GM19328 (cell line): ENCODE data around the gene FXR2.

Experiments
- ATAC-seq: cut with Tn5 transposase; IDR thresholded peaks from one replicate; pipeline ENCODE4 v1.9.1; 2021; ENCODE audit warnings: mild to moderate bottlenecking, moderate library complexity; ENCODE audit not compliant: unreplicated experiment

FXR2 gene

DNA sequence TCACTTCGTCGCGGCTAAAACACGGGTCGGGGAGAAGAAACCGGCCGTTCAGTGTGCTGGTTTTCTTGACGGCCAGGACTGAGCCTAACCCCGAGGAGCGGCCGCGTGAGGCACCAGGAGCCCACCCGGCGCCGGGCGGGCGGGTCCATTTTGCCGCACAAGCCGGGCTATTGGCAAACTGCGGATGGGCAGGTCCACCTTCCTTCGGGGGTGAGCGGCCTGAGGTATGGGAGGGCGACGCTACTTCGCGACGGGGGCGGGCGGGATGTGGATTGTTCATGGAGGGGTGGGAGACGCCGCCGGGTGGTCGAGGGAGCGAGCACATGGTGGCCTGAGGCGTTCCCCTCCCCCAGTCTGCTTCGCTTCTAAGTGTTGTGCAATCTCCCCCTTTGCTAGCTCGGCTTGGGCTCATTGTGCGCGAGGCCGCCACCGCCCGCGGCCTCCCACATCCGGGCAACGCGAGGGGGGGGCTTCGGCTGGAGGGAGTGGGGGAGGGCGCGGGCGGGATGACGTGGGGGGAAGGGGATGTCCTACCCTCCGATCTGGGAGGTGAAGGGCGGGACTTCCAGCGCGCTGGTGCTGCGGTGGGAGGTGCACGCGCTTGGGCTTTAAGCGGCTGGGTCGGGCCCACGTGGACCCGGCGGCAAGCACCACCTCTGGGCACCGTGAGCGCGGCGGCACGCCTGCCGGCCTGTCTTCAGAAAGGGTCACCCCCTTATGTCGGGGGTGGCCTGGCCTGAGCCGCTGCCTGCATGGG, 41.2 kb downstream of the FXR2 start:
- no peak for ATAC-seq

DNA sequence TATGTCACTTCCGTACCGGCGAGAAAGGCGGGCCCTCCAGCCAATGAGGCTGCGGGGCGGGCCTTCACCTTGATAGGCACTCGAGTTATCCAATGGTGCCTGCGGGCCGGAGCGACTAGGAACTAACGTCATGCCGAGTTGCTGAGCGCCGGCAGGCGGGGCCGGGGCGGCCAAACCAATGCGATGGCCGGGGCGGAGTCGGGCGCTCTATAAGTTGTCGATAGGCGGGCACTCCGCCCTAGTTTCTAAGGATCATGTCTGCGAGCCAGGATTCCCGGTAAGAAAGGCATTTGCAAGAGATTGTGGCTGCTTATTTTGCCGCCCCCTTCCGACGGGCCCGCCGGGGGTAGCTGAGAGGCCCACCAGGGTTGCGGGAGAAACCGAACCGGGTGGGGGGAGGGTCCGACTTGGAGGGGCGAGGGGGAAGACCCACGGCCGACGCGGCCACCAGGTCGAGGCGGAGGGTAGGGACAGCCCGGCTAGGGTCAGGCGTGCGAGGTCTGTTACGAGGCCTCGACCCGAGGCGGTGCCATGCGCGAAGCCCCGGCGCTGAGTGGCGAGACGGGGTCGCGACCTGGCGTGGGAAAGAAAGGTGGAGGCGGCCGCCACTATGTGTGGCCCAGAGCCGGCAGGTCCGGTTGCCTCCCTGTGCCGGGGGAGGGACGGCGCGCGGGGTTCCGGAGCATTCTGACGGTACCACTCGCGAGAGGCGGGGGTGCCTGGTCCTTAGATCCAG, 41.9 kb downstream of the FXR2 start:
- peak; percentile 89 for ATAC-seq

DNA sequence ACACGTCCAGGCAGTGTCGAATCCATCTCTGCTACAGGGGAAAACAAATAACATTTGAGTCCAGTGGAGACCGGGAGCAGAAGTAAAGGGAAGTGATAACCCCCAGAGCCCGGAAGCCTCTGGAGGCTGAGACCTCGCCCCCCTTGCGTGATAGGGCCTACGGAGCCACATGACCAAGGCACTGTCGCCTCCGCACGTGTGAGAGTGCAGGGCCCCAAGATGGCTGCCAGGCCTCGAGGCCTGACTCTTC, 42.4 kb downstream of the FXR2 start:
- ATAC-seq = no peak

DNA sequence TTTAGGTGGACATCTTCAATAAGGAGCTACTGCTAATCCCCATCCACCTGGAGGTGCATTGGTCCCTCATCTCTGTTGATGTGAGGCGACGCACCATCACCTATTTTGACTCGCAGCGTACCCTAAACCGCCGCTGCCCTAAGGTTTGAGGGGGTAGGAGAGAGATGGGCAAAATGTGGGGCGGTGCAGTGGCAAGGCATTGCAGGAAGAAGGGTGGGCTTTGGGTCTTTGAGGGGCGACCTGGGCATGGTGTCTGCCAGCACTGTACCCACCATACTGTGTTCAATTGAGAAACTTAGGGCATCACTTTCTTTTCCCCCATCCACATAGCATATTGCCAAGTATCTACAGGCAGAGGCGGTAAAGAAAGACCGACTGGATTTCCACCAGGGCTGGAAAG, 44.3 kb downstream of the FXR2 start:
- no peak for ATAC-seq

DNA sequence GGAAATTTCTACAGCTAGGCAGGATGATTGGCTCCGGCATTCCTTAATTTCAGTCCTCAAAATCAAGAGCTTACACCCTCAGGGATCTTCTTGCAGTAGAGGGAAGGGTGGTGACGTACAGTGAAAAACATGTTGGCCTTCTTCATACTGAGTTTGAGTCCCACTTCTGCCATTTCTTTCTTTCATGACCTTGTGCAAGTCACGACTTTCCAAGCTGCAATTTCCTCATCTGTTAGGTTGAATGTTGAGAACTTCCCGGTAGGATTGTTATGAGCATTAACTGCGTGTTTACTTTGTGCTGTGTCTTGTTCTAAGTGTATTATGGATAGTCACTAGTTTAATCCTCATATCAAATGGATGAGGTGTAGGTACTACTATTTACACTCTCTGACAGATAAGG, 45.1 kb downstream of the FXR2 start:
- no peak for ATAC-seq

DNA sequence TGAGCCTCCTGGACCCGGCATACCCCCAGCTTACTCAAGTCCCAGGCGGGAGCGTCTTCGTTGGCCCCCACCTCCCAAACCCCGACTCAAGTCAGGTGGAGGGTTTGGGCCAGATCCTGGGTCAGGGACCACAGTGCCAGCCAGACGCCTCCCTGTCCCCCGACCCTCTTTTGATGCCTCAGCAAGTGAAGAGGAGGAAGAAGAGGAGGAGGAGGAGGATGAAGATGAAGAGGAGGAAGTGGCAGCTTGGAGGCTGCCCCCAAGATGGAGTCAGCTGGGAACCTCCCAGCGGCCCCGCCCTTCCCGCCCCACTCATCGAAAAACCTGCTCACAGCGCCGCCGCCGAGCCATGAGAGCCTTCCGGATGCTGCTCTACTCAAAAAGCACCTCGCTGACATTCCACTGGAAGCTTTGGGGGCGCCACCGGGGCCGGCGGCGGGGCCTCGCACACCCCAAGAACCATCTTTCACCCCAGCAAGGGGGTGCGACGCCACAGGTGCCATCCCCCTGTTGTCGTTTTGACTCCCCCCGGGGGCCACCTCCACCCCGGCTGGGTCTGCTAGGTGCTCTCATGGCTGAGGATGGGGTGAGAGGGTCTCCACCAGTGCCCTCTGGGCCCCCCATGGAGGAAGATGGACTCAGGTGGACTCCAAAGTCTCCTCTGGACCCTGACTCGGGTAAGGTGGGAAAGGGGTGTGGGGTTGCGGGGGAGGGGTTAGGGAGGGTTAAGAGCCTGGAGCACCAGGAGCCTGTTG, 51.4 kb downstream of the FXR2 start:
- no peak for ATAC-seq

DNA sequence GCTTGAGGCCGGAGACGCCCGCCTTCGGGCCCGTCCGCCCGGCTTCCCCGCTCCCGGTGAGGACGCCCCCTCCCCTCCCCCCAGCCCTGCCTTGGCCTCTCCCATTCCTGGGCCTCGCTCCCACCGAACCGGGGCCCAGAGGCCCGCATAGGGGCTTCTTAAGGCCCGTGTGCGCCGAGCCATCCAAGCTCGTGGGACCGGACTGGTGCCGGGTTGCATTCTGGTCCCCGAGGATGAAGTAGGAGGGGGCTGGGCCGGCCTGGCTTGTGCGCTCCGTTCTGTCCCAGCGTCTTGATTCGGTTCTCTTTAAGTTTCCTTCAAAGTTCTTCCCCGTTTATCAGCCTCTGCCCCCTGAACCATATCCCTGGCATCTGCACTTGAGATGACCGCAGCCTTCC, 52.5 kb downstream of the FXR2 start:
- ATAC-seq = no peak

DNA sequence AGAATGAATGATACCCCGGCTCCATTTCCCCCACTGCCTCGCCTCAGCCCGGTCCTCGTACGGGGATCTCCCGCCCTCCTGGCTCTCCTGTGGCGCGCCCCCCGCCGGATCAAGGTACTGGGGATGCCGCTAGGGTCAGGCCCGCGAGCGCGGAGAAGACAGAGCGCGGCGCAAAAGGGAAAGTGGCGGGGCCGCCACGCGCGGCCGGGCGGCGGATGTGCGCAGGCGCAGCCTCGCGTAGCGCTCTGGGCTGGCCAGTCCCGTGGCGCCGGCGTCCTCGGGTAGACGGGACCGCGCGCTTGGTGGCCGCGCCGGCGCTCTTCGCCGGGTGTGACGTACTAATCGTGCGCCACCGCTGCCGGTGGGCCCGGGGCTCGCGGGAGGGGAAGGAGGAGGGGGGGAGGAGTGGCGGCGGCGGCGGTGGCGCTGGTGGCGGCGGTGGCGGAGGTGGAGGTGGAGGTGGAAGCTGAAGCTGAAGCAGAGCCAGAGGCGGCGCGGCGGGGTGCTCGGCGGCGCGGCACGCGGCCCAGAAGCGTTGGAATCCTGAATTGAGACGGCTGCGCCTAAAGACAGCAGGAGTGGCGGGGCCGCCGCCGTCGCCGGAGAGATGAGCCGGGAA, 53.0 kb downstream of the FXR2 start, which contains the start of gene SENP3:
Gene SENP3, plus strand, starts transcription at position 331 of the 619 bp plus-strand sequence. CDS start 1,158 bp downstream, outside the sequence.
- peak; percentile 70 for ATAC-seq

DNA sequence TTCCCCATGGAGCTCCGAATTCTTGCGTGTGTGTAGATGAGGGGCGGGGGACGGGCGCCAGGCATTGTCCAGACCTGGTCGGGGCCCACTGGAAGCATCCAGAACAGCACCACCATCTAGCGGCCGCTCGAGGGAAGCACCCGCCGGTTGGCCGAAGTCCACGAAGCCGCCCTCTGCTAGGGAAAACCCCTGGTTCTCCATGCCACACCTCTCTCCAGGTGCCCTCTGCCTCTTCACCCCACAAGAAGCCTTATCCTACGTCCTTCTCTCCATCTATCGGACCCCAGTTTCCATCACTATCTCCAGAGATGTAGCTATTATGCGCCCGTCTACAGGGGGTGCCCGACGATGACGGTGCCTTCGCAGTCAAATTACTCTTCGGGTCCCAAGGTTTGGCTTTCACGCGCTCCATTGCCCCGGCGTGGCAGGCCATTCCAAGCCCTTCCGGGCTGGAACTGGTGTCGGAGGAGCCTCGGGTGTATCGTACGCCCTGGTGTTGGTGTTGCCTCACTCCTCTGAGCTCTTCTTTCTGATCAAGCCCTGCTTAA, 53.6 kb downstream of the FXR2 start:
- ATAC-seq = no peak

DNA sequence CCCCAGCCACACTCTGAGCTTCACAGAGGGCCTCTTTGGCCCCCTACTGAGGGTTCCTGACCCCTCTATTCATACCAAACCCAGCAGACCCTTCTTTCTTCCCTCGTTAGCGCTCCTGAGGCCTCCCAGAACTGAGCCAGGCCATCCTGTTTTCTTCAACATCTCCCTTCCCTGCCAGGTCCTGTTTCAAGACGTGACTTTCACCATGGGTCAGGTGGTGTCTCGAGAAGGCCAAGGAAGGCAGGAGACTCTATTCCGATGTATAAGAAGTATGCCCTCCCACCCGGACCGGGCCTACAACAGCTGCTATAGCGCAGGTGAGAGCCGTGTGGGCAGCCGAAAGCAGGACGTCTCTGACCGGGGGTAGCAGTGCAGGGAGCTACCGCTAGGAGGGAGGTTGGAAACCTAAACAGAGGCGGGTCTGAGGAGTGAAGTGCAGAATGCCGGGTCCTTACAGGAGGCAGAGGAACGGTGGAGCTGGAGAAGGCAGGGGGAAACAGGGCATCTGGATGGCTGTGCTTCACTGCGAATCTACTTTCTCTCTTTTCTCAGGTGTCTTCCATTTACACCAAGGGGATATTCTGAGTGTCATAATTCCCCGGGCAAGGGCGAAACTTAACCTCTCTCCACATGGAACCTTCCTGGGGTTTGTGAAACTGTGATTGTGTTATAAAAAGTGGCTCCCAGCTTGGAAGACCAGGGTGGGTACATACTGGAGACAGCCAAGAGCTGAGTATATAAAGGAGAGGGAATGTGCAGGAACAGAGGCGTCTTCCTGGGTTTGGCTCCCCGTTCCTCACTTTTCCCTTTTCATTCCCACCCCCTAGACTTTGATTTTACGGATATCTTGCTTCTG, 54.3 kb downstream of the FXR2 start:
- ATAC-seq = no peak

DNA sequence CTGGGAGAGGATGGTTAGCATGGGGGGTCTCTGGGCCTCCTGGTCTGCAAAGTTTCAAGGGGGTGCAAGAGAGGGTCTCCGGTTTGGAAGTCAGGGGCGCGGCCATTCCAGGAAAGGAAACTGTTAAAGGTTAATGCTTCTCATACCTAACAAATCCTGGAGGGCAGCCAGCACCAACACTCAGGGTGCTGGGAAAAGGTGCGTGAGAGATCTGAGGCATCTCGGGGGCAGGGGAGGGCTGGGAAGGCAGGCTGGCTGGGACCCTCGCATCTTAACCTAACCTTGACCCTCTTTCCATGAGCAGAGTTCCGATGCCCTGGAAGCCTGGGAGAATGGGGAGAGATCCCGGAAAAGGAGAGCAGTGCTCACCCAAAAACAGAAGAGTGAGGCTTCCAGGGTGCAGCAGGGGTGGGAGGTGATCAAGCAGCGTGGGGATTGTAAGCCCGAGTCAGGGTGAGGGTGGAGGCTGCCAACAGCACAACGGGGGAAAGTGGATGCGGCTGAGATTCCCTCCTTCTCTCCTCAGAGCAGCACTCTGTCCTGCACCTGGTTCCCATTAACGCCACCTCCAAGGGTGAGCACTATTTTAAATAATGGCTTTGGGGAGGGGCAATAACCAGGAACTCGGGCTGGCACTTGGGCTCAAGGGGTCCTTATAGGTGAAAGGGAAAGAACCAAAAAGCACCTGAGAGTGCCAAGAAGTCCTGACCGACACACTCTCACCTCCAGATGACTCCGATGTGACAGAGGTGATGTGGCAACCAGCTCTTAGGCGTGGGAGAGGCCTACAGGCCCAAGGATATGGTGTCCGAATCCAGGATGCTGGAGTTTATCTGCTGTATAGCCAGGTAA, 55.2 kb downstream of the FXR2 start:
- ATAC-seq = no peak

DNA sequence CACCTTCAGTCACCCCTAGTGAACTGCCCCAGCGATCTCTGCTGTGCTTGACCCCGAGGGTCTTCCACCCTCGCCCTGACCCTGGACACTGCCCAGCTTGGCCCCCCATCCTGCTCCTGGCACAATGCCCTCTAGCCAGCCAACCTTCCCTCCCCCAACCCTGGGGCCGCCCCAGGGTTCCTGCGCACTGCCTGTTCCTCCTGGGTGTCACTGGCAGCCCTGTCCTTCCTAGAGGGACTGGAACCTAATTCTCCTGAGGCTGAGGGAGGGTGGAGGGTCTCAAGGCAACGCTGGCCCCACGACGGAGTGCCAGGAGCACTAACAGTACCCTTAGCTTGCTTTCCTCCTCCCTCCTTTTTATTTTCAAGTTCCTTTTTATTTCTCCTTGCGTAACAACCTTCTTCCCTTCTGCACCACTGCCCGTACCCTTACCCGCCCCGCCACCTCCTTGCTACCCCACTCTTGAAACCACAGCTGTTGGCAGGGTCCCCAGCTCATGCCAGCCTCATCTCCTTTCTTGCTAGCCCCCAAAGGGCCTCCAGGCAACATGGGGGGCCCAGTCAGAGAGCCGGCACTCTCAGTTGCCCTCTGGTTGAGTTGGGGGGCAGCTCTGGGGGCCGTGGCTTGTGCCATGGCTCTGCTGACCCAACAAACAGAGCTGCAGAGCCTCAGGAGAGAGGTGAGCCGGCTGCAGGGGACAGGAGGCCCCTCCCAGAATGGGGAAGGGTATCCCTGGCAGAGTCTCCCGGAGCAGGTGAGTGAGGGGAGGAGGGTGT, 56.0 kb downstream of the FXR2 start, which contains the start of gene TNFSF13:
Gene TNFSF13, plus strand, starts transcription at position 207 of the 776 bp plus-strand sequence. Its CDS starts 290 bp downstream, at position 497.
- ATAC-seq = no peak

DNA sequence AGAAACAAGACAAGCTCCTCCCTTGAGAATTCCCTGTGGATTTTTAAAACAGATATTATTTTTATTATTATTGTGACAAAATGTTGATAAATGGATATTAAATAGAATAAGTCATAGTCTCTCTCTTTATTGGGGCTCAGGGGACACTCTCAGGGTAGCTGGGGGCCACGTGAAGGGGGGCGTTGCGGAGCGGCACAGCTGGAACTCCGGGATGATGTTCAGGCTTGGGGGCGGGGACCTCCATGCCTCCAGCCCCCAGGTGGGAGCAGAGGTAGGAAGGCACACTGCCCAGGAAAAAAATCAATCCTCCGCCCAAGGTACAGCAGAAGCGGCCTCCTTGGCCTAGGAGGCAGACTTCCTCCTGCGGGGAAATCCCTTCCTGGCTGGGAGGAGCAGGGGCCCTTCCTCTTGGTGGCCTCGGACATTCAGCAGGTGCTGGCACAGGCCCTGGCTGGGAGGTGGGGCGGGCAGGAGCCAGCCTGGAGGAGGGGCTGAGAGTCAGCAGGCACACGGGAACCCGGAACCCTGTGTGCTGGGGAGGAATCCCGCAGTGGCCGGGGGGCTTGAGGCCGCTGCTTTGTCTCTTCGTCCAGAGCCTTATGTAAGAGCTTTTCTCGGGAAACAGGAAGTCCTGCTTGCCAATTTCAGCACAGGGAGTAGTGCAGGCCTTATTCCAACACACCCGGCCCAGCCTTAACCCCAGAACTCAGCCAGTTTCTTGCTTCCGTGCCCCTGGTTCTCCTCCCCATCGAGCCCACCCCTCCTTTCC, 56.7 kb downstream of the FXR2 start:
- no peak for ATAC-seq

DNA sequence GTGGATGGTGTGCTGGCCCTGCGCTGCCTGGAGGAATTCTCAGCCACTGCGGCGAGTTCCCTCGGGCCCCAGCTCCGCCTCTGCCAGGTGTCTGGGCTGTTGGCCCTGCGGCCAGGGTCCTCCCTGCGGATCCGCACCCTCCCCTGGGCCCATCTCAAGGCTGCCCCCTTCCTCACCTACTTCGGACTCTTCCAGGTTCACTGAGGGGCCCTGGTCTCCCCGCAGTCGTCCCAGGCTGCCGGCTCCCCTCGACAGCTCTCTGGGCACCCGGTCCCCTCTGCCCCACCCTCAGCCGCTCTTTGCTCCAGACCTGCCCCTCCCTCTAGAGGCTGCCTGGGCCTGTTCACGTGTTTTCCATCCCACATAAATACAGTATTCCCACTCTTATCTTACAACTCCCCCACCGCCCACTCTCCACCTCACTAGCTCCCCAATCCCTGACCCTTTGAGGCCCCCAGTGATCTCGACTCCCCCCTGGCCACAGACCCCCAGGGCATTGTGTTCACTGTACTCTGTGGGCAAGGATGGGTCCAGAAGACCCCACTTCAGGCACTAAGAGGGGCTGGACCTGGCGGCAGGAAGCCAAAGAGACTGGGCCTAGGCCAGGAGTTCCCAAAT, 57.4 kb downstream of the FXR2 start:
- no peak for ATAC-seq

DNA sequence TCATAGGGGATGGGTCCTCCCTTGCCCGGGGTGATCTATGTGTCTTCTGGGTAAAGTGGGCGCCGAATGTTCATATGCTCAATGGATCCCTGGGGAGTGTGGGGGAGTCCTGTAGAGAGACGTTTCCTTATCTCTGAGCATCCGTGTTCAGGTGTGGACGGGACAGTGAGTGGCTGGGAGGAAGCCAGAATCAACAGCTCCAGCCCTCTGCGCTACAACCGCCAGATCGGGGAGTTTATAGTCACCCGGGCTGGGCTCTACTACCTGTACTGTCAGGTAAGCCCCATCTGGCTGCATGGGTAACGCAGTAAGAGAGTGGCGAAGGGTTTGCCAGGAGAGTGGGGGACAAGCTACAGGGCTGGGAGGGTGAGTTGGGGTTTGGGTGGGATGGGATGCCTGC, 58.1 kb downstream of the FXR2 start:
- no peak for ATAC-seq

DNA sequence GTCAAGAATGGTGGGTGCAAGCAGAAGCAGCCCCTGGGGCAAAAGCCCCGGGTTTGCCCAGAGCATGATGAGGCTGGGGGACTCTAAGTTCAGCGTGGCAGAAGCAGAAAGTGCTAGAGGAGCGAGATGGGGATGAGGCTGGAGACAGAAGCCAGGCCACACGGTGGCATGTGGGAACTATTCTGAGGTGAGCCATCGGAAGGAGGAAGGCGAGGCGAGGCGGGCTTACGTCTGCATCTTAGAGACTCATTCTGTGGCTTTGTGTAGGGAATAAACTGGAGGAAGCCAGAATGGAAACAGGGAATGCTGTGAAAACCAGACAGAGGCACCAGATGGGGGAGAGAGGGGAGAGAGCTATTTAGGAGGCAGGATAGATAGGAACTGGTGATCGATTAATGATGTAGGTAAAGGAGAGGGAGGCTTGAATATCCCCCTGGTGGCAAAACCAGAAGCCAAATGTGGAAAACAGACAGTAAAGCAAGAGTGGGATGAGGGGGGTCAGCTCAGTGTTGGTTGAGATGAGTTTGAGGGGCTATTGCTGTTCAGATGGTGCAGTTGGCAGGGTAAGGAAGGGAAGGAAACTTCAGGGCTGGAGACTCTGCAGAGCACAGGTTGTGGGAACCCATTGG, 59.3 kb downstream of the FXR2 start:
- ATAC-seq = no peak

DNA sequence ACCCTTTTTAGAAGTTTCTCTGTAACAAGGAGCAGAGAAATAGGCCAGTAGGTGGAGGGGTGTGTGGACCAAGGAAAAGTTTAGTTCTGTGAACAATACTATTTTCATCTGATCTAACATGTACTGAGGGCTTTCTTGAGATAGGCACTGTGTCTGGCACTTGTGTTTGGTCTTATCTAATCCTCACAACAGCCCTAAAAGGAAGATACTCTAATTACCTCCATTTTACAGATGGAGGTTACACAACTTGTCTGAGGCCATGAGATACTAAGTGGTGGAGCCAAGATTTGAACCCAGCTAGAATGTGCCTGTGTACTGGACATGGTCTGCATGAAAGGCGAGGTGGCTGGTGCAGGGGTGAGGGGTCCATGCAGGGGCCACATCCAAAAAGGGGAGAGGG, 61.3 kb downstream of the FXR2 start:
- ATAC-seq = no peak
